ENCODE measurements around the gene PLPP7. TPM values are rescaled to one million over a fixed set of nuclear protein-coding genes. Genes with fewer than 3 reads are reported as not detected.

Gene PLPP7
- total and polyA plus RNA-seq, 7 experiments from 2014 or later: 0.12 to 0.71 (median 0.19) TPM; not detected in 1

- CTCF ChIA-PET: interaction anchor here (0.5 to 1.1 kb wide), 3 partner anchors 15 to 989 kb away, joined by 3 to 5 read pairs (median 3); no protein-coding TSS in a partner anchor
- intact Hi-C loops (cut with micrococcal nuclease): loop anchor here in 1 of 2 donors (5.0 to 10.0 kb wide), 2 partner anchors 243 to 476 kb away; partner anchors contain the start of gene POMT1
Observed at GRCh38 chr9:131258698-131259431, 30.7 kb upstream of the PLPP7 start.

DNA sequence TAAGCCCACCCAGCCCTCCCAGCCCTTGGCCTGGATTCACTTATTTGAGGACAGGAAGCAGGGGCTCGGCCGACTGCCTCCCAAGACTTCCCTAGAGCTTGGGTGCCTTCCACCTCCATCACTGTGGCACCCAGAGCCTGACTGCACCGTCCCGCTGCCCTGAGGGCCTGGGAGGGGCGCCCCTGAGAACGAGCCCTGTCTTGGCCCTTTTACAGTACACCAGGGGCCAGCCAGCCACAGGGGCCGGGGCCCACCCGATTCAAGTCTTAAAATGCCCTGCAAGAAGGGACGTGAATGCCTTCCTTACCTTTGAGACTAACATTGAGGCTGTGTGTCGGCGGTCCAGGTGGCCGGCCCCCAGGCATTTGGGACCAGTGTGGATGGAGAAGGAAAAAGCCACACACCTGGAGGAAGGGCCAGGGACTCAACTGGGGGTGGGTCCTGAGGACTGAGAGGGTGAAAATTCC is 30.1 kb upstream of the PLPP7 start:
- no peak for DNase-seq

More at GRCh38 chr9:131258698-131259431, 30.7 kb upstream of the PLPP7 start:
- no peaks in the 10 kb centered on the region for H3K9me3 ChIP-seq (ENCODE audit: control insufficient read depth in 2 of 3, low read length in 3 of 3)
- DNase-seq (peak in 1 of 9 donors; percentile 10), ATAC-seq (no peak)
- peak overlapping the region in 1 of 10 donors; percentile 21 for H3K4me3 Mint-ChIP-seq
- H3K4me3 ChIP-seq (ENCODE audit: low read length): no peak overlapping the region
- no peaks in the 10 kb centered on the region for H3K27me3 Mint-ChIP-seq
- H3K36me3 ChIP-seq (ENCODE audit: control insufficient read depth in 2 of 3, insufficient read depth in 3 of 3, low read length in 3 of 3): peaks cover 10 to 44% (median 23%) of the 10 kb centered on the region in 3 experiments
- no peaks in the 10 kb centered on the region for H3K27me3 ChIP-seq (ENCODE audit: control insufficient read depth in 2 of 2, insufficient read depth in 2 of 2, low read length in 2 of 2)
- H3K27ac ChIP-seq (ENCODE audit: low read depth, low read length): peak overlapping the region; percentile 85
- H3K4me1 ChIP-seq (ENCODE audit: control insufficient read depth in 2 of 2, insufficient read depth in 2 of 2, low read length in 2 of 2): peaks cover 41 to 76% of the 10 kb centered on the region in 2 donors
- POLR2A ChIA-PET: interaction anchor here (0.5 to 20.4 kb wide), 5 partner anchors 9 to 592 kb away, joined by 3 to 886 read pairs (median 6); partner anchors contain the start of gene FAM78A
- peaks cover 0 to 6% (median 0%) of the 10 kb centered on the region in 11 donors for H3K9me3 Mint-ChIP-seq
- peak overlapping the region in 7 of 9 donors; percentile 33 to 98 (median 76) for H3K27ac Mint-ChIP-seq
- H3K36me3 Mint-ChIP-seq: peaks cover 6 to 23% (median 6%) of the 10 kb centered on the region in 5 donors
- H3K4me1 Mint-ChIP-seq: peaks cover 34 to 90% (median 62%) of the 10 kb centered on the region in 7 donors

GRCh38 chr9:131259916-131260597 is 29.5 kb upstream of the PLPP7 start:
- Mint-ChIP-seq H3K9me3 (peaks cover 0 to 6% (median 0%) of the 10 kb centered on the region in 11 donors), H3K4me3 (peak overlapping the region in 5 of 10 donors; percentile 2 to 59 (median 13)), H3K27ac (peak overlapping the region; percentile 36 to 98 (median 72)), H3K27me3 (no peaks in the 10 kb centered on the region), H3K36me3 (peaks cover 6 to 28% (median 6%) of the 10 kb centered on the region in 5 donors), H3K4me1 (peaks cover 46 to 90% (median 63%) of the 10 kb centered on the region in 7 donors)
- DNase-seq: no peak
- H3K27ac ChIP-seq (ENCODE audit: low read depth, low read length): peak overlapping the region; percentile 63
- H3K36me3 ChIP-seq (ENCODE audit: control insufficient read depth in 2 of 3, insufficient read depth in 3 of 3, low read length in 3 of 3): peaks cover 10 to 44% (median 23%) of the 10 kb centered on the region in 3 experiments
- ChIA-PET POLR2A (interaction anchor here (0.6 to 20.4 kb wide), 2 partner anchors 9 to 116 kb away, joined by 3 to 886 read pairs; partner anchors contain the start of gene FAM78A), CTCF (no interaction called here)
- H3K4me3 ChIP-seq (ENCODE audit: low read length): no peak overlapping the region
- H3K9me3 ChIP-seq (ENCODE audit: control insufficient read depth in 2 of 3, low read length in 3 of 3): no peaks in the 10 kb centered on the region
- intact Hi-C loops (cut with micrococcal nuclease): loop anchor here in 1 of 2 donors (5.0 to 10.0 kb wide), 3 partner anchors 242 to 1215 kb away; partner anchors contain the start of genes FNBP1 and POMT1
- no peak for ATAC-seq
- peaks cover 36 to 76% of the 10 kb centered on the region in 2 donors for H3K4me1 ChIP-seq (ENCODE audit: control insufficient read depth in 2 of 2, insufficient read depth in 2 of 2, low read length in 2 of 2)
- H3K27me3 ChIP-seq (ENCODE audit: control insufficient read depth in 2 of 2, insufficient read depth in 2 of 2, low read length in 2 of 2): no peaks in the 10 kb centered on the region

More for the DNA sequence above, 30.1 kb upstream of the PLPP7 start:
- no peaks in the 10 kb centered on the region for H3K9me3 ChIP-seq (ENCODE audit: control insufficient read depth in 2 of 3, low read length in 3 of 3)
- ChIA-PET CTCF (interaction anchor here (1.1 kb wide), 1 partner anchor 14 kb away, joined by 3 read pairs; no protein-coding TSS in a partner anchor), POLR2A (interaction anchor here (1.3 to 20.4 kb wide), 2 partner anchors 10 to 19 kb away, joined by 3 to 886 read pairs; partner anchors contain the start of gene FAM78A)
- peaks cover 41 to 76% of the 10 kb centered on the region in 2 donors for H3K4me1 ChIP-seq (ENCODE audit: control insufficient read depth in 2 of 2, insufficient read depth in 2 of 2, low read length in 2 of 2)
- H3K4me1 Mint-ChIP-seq: peaks cover 40 to 90% (median 62%) of the 10 kb centered on the region in 7 donors
- H3K4me3 ChIP-seq (ENCODE audit: low read length): no peak overlapping the region
- H3K27ac Mint-ChIP-seq: peak overlapping the region in 8 of 9 donors; percentile 36 to 98 (median 68)
- H3K4me3 Mint-ChIP-seq: no peak overlapping the region
- no peaks in the 10 kb centered on the region for H3K27me3 ChIP-seq (ENCODE audit: control insufficient read depth in 2 of 2, insufficient read depth in 2 of 2, low read length in 2 of 2)
- H3K9me3 Mint-ChIP-seq: peaks cover 0 to 6% (median 0%) of the 10 kb centered on the region in 11 donors
- no peak for ATAC-seq
- peak overlapping the region; percentile 63 for H3K27ac ChIP-seq (ENCODE audit: low read depth, low read length)
- peaks cover 6 to 24% (median 6%) of the 10 kb centered on the region in 5 donors for H3K36me3 Mint-ChIP-seq
- peaks cover 10 to 44% (median 23%) of the 10 kb centered on the region in 3 experiments for H3K36me3 ChIP-seq (ENCODE audit: control insufficient read depth in 2 of 3, insufficient read depth in 3 of 3, low read length in 3 of 3)
- H3K27me3 Mint-ChIP-seq: no peaks in the 10 kb centered on the region
- intact Hi-C loops (cut with micrococcal nuclease): loop anchor here in 1 of 2 donors (5.0 to 10.0 kb wide), 2 partner anchors 243 to 475 kb away; partner anchors contain the start of gene POMT1

GRCh38 chr9:131260751-131261452 is 28.6 kb upstream of the PLPP7 start:
- H3K36me3 ChIP-seq (ENCODE audit: control insufficient read depth in 2 of 3, insufficient read depth in 3 of 3, low read length in 3 of 3): peaks cover 10 to 44% (median 23%) of the 10 kb centered on the region in 3 experiments
- H3K36me3 Mint-ChIP-seq: peaks cover 6 to 29% (median 6%) of the 10 kb centered on the region in 5 donors
- CTCF ChIA-PET: interaction anchor here (0.9 kb wide), 1 partner anchor 83 kb away, joined by 3 read pairs; no protein-coding TSS in a partner anchor

GRCh38 chr9:131262327-131263032 is 27.0 kb upstream of the PLPP7 start:
- CTCF ChIA-PET: interaction anchor here (0.6 to 0.7 kb wide), 2 partner anchors 19 to 110 kb away, joined by 3 read pairs; no protein-coding TSS in a partner anchor
- Histone ChIP-seq H3K36me3 (ENCODE audit: control insufficient read depth in 2 of 3, insufficient read depth in 3 of 3, low read length in 3 of 3) (peaks cover 10 to 44% (median 23%) of the 10 kb centered on the region in 3 experiments), H3K4me1 (ENCODE audit: control insufficient read depth in 2 of 2, insufficient read depth in 2 of 2, low read length in 2 of 2) (peaks cover 38 to 78% of the 10 kb centered on the region in 2 donors), H3K27me3 (ENCODE audit: control insufficient read depth in 2 of 2, insufficient read depth in 2 of 2, low read length in 2 of 2) (no peaks in the 10 kb centered on the region), H3K27ac (ENCODE audit: low read depth, low read length) (peak overlapping the region; percentile 63), H3K9me3 (ENCODE audit: control insufficient read depth in 2 of 3, low read length in 3 of 3) (no peaks in the 10 kb centered on the region), H3K4me3 (ENCODE audit: low read length) (no peak overlapping the region)
- POLR2A ChIA-PET: interaction anchor here (0.7 to 20.4 kb wide), 5 partner anchors 7 to 136 kb away, joined by 3 to 886 read pairs (median 5); partner anchors contain the start of gene FAM78A
- no peak for ATAC-seq
- H3K4me1 Mint-ChIP-seq: peaks cover 56 to 92% (median 68%) of the 10 kb centered on the region in 7 donors
- peak overlapping the region; percentile 68 to 90 (median 82) for H3K4me3 Mint-ChIP-seq
- H3K27me3 Mint-ChIP-seq: no peaks in the 10 kb centered on the region
- H3K27ac Mint-ChIP-seq: peak overlapping the region; percentile 70 to 99 (median 97)
- H3K36me3 Mint-ChIP-seq: peaks cover 6 to 35% (median 11%) of the 10 kb centered on the region in 5 donors
- peaks cover 0 to 3% (median 0%) of the 10 kb centered on the region in 11 donors for H3K9me3 Mint-ChIP-seq
- intact Hi-C loops (cut with micrococcal nuclease): loop anchor here in 1 of 2 donors (10.0 kb wide), 1 partner anchor 1218 kb away; the partner anchor contains the start of gene FNBP1
- peak in 1 of 9 donors; percentile 25 for DNase-seq

More at GRCh38 chr9:131260751-131261452, 28.6 kb upstream of the PLPP7 start:
- peaks cover 52 to 92% (median 63%) of the 10 kb centered on the region in 7 donors for H3K4me1 Mint-ChIP-seq
- H3K9me3 Mint-ChIP-seq: peaks cover 0 to 6% (median 0%) of the 10 kb centered on the region in 11 donors
- H3K4me1 ChIP-seq (ENCODE audit: control insufficient read depth in 2 of 2, insufficient read depth in 2 of 2, low read length in 2 of 2): peaks cover 36 to 76% of the 10 kb centered on the region in 2 donors
- no peak overlapping the region for H3K4me3 ChIP-seq (ENCODE audit: low read length)
- H3K27ac Mint-ChIP-seq: peak overlapping the region; percentile 15 to 98 (median 73)
- H3K27me3 Mint-ChIP-seq: no peaks in the 10 kb centered on the region
- H3K4me3 Mint-ChIP-seq: peak overlapping the region in 2 of 10 donors; percentile 2 to 47
- POLR2A ChIA-PET: interaction anchor here (0.6 to 20.4 kb wide), 4 partner anchors 5 to 117 kb away, joined by 3 to 886 read pairs (median 444); partner anchors contain the start of gene FAM78A
- no peaks in the 10 kb centered on the region for H3K27me3 ChIP-seq (ENCODE audit: control insufficient read depth in 2 of 2, insufficient read depth in 2 of 2, low read length in 2 of 2)
- DNase-seq (no peak), ATAC-seq (no peak)
- intact Hi-C loops (cut with micrococcal nuclease): loop anchor here in 1 of 2 donors (10.0 kb wide), 1 partner anchor 1216 kb away; the partner anchor contains the start of gene FNBP1
- peak overlapping the region; percentile 63 for H3K27ac ChIP-seq (ENCODE audit: low read depth, low read length)
- no peaks in the 10 kb centered on the region for H3K9me3 ChIP-seq (ENCODE audit: control insufficient read depth in 2 of 3, low read length in 3 of 3)

Data from naive thymus-derived CD4-positive, alpha-beta T cell (primary cell).